ENCODE data around the gene TBC1D9. TPM values are rescaled to one million over a fixed set of nuclear protein-coding genes. Genes with fewer than 3 reads are reported as not detected.

The TBC1D9 gene
- total and polyA plus RNA-seq, 10 of the 15 experiments (the other 5 are each of a cell fraction or from before 2014, with no cell fraction given) = 0.87 to 14.9 (median 7.1) TPM

DNA sequence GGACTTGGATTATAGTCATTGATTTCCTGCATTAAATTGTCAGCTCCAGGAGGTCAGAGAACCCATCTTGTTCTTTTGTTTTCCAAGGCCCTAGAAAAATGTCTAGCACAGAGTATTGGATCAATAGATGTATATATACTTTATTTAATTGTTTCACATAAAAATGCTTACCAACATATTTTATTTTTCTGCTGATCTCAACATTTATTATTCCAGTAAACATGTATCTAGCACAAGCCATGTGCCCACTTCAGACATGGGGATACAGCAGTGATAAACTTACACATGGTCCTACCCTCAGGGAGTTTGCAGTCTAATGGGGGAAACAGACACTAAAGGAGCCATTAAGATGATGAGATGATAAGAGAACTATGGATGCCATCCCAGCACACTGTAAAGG, 49.1 kb upstream of the TBC1D9 start:
- H3K27ac ChIP-seq (ENCODE audit: control insufficient read depth, insufficient read depth) = peak overlapping the region; percentile 16
- BruUV-seq (replicated peaks) = no TSS peak
- TF ChIP-seq, protein P1, sequence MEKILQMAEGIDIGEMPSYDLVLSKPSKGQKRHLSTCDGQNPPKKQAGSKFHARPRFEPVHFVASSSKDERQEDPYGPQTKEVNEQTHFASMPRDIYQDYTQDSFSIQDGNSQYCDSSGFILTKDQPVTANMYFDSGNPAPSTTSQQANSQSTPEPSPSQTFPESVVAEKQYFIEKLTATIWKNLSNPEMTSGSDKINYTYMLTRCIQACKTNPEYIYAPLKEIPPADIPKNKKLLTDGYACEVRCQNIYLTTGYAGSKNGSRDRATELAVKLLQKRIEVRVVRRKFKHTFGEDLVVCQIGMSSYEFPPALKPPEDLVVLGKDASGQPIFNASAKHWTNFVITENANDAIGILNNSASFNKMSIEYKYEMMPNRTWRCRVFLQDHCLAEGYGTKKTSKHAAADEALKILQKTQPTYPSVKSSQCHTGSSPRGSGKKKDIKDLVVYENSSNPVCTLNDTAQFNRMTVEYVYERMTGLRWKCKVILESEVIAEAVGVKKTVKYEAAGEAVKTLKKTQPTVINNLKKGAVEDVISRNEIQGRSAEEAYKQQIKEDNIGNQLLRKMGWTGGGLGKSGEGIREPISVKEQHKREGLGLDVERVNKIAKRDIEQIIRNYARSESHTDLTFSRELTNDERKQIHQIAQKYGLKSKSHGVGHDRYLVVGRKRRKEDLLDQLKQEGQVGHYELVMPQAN (conservative IDR thresholded peaks at IDR 0.05) = no peak
- TF ChIP-seq CREB1 (IDR thresholded peaks at IDR 0.05; ENCODE audit: low read depth) (no peak), CBFB (IDR thresholded peaks at IDR 0.05; ENCODE audit: low read depth) (no peak), ZNF592 (IDR thresholded peaks at IDR 0.05) (no peak), SIN3A (IDR thresholded peaks at IDR 0.05; ENCODE audit: low read depth, low read length) (no peak), YBX1 (IDR thresholded peaks at IDR 0.05) (no peak), ASH2L (IDR thresholded peaks at IDR 0.05; ENCODE audit: borderline replicate concordance, low read depth) (no peak), SPI1 (IDR thresholded peaks at IDR 0.05; ENCODE audit: borderline replicate concordance, insufficient read depth, low read depth, low read length) (no peak), KLF5 (IDR thresholded peaks at IDR 0.05; ENCODE audit: partially characterized antibody) (no peak), BMI1 (IDR thresholded peaks at IDR 0.05; ENCODE audit: borderline replicate concordance) (no peak), SREBF1 (IDR thresholded peaks at IDR 0.05; ENCODE audit: low read length) (no peak), EGR1 (IDR thresholded peaks at IDR 0.05; ENCODE audit: borderline replicate concordance in 1 of 2, low read depth in 2 of 2, low read length in 2 of 2) (no peak), IKZF1 (conservative IDR thresholded peaks at IDR 0.05) (no peak), ZZZ3 (IDR thresholded peaks at IDR 0.05; ENCODE audit: control insufficient read depth, insufficient read length, low read depth) (no peak)
- TF ChIP-seq, protein P2, sequence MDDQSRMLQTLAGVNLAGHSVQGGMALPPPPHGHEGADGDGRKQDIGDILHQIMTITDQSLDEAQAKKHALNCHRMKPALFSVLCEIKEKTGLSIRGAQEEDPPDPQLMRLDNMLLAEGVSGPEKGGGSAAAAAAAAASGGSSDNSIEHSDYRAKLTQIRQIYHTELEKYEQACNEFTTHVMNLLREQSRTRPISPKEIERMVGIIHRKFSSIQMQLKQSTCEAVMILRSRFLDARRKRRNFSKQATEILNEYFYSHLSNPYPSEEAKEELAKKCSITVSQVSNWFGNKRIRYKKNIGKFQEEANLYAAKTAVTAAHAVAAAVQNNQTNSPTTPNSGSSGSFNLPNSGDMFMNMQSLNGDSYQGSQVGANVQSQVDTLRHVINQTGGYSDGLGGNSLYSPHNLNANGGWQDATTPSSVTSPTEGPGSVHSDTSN (IDR thresholded peaks at IDR 0.05; ENCODE audit: insufficient replicate concordance, low read depth, low read length) = no peak

More for the DNA sequence above, 49.1 kb upstream of the TBC1D9 start:
- Histone ChIP-seq H4K20me1 (ENCODE audit: control insufficient read depth, insufficient read depth) (no peaks in the 10 kb centered on the region), H3K79me2 (ENCODE audit: control insufficient read depth, insufficient read depth, low read length) (no peaks in the 10 kb centered on the region), H3K27me3 (replicated peaks in 1 of 2; ENCODE audit: control insufficient read depth in 2 of 2, insufficient read depth in 2 of 2, low read length in 1 of 2) (no peaks in the 10 kb centered on the region), H3K4me1 (ENCODE audit: control insufficient read depth, insufficient read depth, low read length) (peaks cover 53% of the 10 kb centered on the region), H3K9ac (ENCODE audit: control insufficient read depth, insufficient read depth, low read length) (no peak overlapping the region), H2AFZ (ENCODE audit: control insufficient read depth, low read depth, low read length) (no peak overlapping the region), H3K4me2 (ENCODE audit: control insufficient read depth, insufficient read depth) (no peak overlapping the region), H3K4me3 (no peak overlapping the region), H3K9me3 (replicated peaks; ENCODE audit: control insufficient read depth, insufficient read depth, low read length) (no peaks in the 10 kb centered on the region; the same call in 2 of the 3 replicates), H3K36me3 (ENCODE audit: control insufficient read depth in 2 of 2, insufficient read depth in 2 of 2, low read length in 1 of 2) (no peaks in the 10 kb centered on the region)
- POLR2A ChIA-PET = no interaction called here
- ATAC-seq (no peak), FAIRE-seq (no peak), DNase-seq (ENCODE audit: low read depth, low spot score) (no peak)
- intact Hi-C loops (cut with micrococcal nuclease; ENCODE audit: unreplicated experiment) (loop anchor here (5.0 kb wide), 1 partner anchor 48 kb away; the partner anchor contains the start of gene TBC1D9), in situ Hi-C loops (cut with MboI) (no loop called here)
- RAD21 ChIA-PET (ENCODE audit: unreplicated experiment) = no interaction called here
- CTCF ChIA-PET = no interaction called here
- SMC1A ChIA-PET (ENCODE audit: uncharacterized antibody, unreplicated experiment) = interaction anchor here (1.0 kb wide), 1 partner anchor 14 kb away, joined by 5 read pairs; no protein-coding TSS in a partner anchor
